PFSK-1 (cell line): ENCODE measurements around the gene DHRSX.

Source experiments
- FOXP2 ChIP-seq: optimal IDR thresholded peaks from 2 replicates; pipeline ENCODE3; 2011; ENCODE audit warnings: borderline replicate concordance, control low read depth, inconsistent platforms; ENCODE audit not compliant: insufficient read depth; ENCODE audit errors: extremely low read length, extremely low read depth
- POLR2AphosphoS5 ChIP-seq: IDR thresholded peaks from 2 replicates; pipeline ENCODE4 v1.6.1; 2012; ENCODE audit warnings: low read depth, mild to moderate bottlenecking, control low read depth, low read length, moderate library complexity
- SIN3A ChIP-seq: IDR thresholded peaks from 2 replicates; pipeline ENCODE4 v1.6.1; 2012; ENCODE audit warnings: mild to moderate bottlenecking, low read length, moderate library complexity, borderline replicate concordance; ENCODE audit not compliant: insufficient read depth
- TAF1 ChIP-seq: IDR thresholded peaks from 2 replicates; pipeline ENCODE4 v1.6.1; 2012; ENCODE audit warnings: low read length, control low read depth, borderline replicate concordance; ENCODE audit not compliant: insufficient read depth
- TF ChIP-seq, protein P1 (sequence below), 2 experiments: IDR thresholded peaks; 2 replicates each; pipeline versions ENCODE4 v1.6.1 to v1.8.0; 2011 to 2012; ENCODE audit warnings: low read depth in 2 of 2, low read length in 2 of 2, control low read depth in 1 of 2, inconsistent platforms in 1 of 2, mild to moderate bottlenecking in 1 of 2, moderate library complexity in 1 of 2; ENCODE audit not compliant: insufficient read depth in 1 of 2

DHRSX gene

DNA sequence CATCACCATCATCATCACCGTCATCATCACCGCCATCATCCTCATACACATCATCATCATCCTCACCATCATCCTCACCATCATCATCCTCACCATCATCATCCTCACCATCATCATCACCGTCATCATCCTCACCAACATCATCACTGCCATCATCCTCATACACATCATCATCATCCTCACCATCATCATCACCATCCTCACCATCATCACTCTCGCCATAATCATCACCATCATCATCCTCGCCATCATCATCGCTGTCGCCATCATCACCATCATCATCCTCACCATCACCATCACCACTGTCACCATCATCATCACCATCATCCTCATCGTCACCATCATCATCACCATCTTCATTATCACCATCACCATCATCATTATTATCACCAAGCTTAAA, 19.8 kb upstream of the DHRSX start:
- TF ChIP-seq FOXP2 (no peak), TAF1 (no peak), SIN3A (no peak), POLR2AphosphoS5 (no peak)
- TF ChIP-seq, protein P1, sequence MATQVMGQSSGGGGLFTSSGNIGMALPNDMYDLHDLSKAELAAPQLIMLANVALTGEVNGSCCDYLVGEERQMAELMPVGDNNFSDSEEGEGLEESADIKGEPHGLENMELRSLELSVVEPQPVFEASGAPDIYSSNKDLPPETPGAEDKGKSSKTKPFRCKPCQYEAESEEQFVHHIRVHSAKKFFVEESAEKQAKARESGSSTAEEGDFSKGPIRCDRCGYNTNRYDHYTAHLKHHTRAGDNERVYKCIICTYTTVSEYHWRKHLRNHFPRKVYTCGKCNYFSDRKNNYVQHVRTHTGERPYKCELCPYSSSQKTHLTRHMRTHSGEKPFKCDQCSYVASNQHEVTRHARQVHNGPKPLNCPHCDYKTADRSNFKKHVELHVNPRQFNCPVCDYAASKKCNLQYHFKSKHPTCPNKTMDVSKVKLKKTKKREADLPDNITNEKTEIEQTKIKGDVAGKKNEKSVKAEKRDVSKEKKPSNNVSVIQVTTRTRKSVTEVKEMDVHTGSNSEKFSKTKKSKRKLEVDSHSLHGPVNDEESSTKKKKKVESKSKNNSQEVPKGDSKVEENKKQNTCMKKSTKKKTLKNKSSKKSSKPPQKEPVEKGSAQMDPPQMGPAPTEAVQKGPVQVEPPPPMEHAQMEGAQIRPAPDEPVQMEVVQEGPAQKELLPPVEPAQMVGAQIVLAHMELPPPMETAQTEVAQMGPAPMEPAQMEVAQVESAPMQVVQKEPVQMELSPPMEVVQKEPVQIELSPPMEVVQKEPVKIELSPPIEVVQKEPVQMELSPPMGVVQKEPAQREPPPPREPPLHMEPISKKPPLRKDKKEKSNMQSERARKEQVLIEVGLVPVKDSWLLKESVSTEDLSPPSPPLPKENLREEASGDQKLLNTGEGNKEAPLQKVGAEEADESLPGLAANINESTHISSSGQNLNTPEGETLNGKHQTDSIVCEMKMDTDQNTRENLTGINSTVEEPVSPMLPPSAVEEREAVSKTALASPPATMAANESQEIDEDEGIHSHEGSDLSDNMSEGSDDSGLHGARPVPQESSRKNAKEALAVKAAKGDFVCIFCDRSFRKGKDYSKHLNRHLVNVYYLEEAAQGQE (IDR thresholded peaks at IDR 0.05; ENCODE audit: insufficient read depth in 1 of 2, low read depth in 2 of 2, low read length in 2 of 2), result no peak

DNA sequence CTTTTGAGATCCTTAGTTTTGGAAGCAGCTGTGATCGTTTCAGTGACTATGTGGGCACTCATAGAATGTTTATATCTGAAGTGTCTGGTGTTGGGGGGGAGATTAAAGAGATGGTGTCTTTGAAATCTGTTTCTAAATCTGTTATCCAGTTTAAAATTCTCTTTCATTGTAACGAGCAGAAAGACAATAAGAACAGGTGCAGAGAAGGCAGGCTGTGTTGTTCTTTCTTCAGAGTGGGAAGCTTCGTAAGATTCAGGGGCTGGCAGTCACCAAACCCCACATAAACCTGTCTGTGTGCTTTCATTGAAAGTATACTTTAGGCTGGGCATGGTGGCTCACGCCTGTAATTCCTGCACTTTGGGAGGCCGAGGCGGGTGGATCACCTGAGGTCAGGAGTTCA, 16.3 kb upstream of the DHRSX start:
- TF ChIP-seq POLR2AphosphoS5 (no peak), TAF1 (no peak), SIN3A (no peak), FOXP2 (no peak)
- TF ChIP-seq, protein P1 (IDR thresholded peaks at IDR 0.05; ENCODE audit: insufficient read depth in 1 of 2, low read depth in 2 of 2, low read length in 2 of 2), result no peak

DNA sequence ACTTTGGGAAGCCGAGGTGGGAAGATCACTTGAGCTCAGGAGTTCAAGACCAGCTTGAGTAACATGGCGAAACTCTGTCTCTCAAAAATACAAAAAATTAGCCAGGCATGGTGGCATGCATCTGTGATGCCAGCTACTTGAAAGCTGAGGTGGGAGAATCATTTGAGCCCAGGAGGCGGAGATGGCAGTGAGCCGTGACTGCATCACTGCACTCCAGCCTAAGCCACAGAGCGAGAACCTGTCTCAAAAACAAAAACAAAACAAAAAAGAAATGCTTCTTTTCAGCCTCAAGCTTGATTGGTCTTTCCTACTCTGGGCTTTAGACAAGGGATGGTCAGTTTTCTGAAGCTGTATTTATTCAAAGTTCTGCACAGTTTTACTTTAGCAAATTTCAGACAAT, 15.8 kb upstream of the DHRSX start:
- TF ChIP-seq SIN3A (no peak), FOXP2 (no peak), TAF1 (no peak), POLR2AphosphoS5 (no peak)
- TF ChIP-seq, protein P1 (IDR thresholded peaks at IDR 0.05; ENCODE audit: insufficient read depth in 1 of 2, low read depth in 2 of 2, low read length in 2 of 2), result no peak

DNA sequence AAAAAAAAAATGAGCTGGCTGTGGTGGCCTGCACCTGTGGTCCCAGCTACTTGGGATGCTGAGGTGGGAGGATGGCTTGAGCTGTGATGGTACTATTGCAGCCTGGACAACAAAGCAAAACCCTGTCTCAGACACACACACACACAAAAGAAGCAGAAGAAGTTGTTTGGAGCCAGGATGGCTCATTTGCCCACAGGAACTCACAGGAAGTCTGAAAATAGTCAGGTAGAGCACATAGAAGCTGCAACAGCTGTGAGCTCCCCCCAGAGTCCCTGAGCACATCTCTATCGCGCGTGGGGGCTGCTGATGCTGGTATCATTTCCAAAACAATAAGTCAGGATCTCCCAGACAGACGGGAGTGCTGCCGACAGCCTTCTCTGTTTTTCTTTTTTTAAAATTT, 13.4 kb upstream of the DHRSX start:
- no peak for TF ChIP-seq TAF1
- TF ChIP-seq, protein P1 (IDR thresholded peaks at IDR 0.05; ENCODE audit: insufficient read depth in 1 of 2, low read depth in 2 of 2, low read length in 2 of 2), result no peak
- TF ChIP-seq FOXP2, result no peak
- TF ChIP-seq SIN3A, result no peak
- no peak for TF ChIP-seq POLR2AphosphoS5

DNA sequence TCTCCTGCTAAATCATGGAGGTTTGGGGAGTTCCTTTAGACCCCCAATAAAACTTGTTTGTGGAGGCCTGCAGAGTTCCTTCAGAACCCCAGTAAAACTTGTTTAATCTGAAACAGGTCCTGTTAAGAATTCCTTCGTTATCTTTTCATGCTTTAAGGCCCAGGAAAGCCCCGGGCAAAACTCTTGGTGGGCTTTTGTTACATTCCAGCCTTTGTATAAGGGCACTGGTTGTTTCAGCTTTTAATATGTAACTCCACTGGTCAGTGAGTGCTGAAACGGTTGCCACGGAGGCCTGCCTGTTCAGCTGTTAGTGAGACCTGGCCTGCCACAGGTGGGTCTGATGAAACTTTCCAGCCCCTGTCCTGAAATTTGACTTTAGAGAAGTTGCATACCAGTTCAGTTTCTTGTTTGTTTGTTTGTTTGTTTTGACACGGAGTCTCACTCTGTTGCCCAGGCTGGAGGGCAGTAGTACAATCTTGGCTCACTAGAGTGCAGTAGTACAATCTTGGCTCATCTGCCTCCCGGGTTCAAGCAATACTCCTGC, 12.4 kb upstream of the DHRSX start:
- TF ChIP-seq, protein P1 (IDR thresholded peaks at IDR 0.05; ENCODE audit: insufficient read depth in 1 of 2, low read depth in 2 of 2, low read length in 2 of 2), result no peak
- no peak for TF ChIP-seq POLR2AphosphoS5
